ENCODE measurements around the gene LIAS. TPM values are rescaled to one million over a fixed set of nuclear protein-coding genes. Genes with fewer than 3 reads are reported as not detected.

The LIAS gene
- total and polyA plus RNA-seq, 2 donors (not counting 1 experiment from before 2014, with no cell fraction given): 12.0 to 20.9 TPM

- no peak overlapping the region for H3K4me3 ChIP-seq (ENCODE audit: control extremely low read depth in 1 of 5, extremely low read depth in 1 of 5, insufficient read depth in 1 of 5, low read depth in 2 of 5, low read length in 4 of 5)
- H2AFZ ChIP-seq (ENCODE audit: insufficient read depth, low read depth, low read length, poor library complexity, severe bottlenecking): no peak overlapping the region
- no peak overlapping the region for H3K9ac ChIP-seq (ENCODE audit: low read length)
- Mint-ChIP-seq H3K27ac (no peak overlapping the region), H3K27me3 (no peaks in the 10 kb centered on the region), H3K4me3 (no peak overlapping the region), H3K4me1 (peaks cover 10% of the 10 kb centered on the region), H3K9me3 (ENCODE audit: insufficient read depth) (no peaks in the 10 kb centered on the region)
- H3K4me1 ChIP-seq (ENCODE audit: control insufficient read depth in 2 of 2, insufficient read depth in 2 of 2, low read length in 2 of 2): peaks cover 6% of the 10 kb centered on the region in 2 donors
- no peak overlapping the region for H3K4me2 ChIP-seq (replicated peaks; ENCODE audit: low read depth, low read length, poor library complexity, severe bottlenecking)
- no CpG with 5 or more reads among the region's 2 CpGs for WGBS (ENCODE audit: insufficient coverage)
- H3K27ac ChIP-seq (ENCODE audit: low read length in 2 of 2): no peak overlapping the region
- CTCF ChIA-PET: interaction anchor here (0.5 kb wide), 1 partner anchor 168 kb away, joined by 4 read pairs; no protein-coding TSS in a partner anchor
- ATAC-seq (ENCODE audit: low read depth): no peak
- peaks cover 7 to 12% of the 10 kb centered on the region in 2 experiments for H3K36me3 ChIP-seq (replicated peaks in 1 of 2; ENCODE audit: control extremely low read depth in 1 of 2, control insufficient read depth in 1 of 2, extremely low read depth in 1 of 2, insufficient read depth in 2 of 2, low read length in 1 of 2)
- POLR2A ChIA-PET: no interaction called here
- no peak for TF ChIP-seq EZH2 (IDR thresholded peaks at IDR 0.05; ENCODE audit: borderline replicate concordance, insufficient read depth, low read depth, low read length, poor library complexity, severe bottlenecking)
- TF ChIP-seq CTCF (IDR thresholded peaks at IDR 0.05): no peak
- no peak for DNase-seq
- H3K27me3 ChIP-seq (replicated peaks in 1 of 4; ENCODE audit: control extremely low read depth in 1 of 4, control insufficient read depth in 3 of 4, insufficient read depth in 4 of 4, low read length in 3 of 4): no peaks in the 10 kb centered on the region
- H4K20me1 ChIP-seq (ENCODE audit: control insufficient read depth, insufficient read depth, low read length, poor library complexity, severe bottlenecking): no peaks in the 10 kb centered on the region
- H3K9me3 ChIP-seq (ENCODE audit: control extremely low read depth in 1 of 3, control insufficient read depth in 2 of 3, insufficient read depth in 1 of 3, low read length in 2 of 3): no peaks in the 10 kb centered on the region
- intact Hi-C loops (cut with micrococcal nuclease): loop anchor here (5.0 to 10.0 kb wide), 2 partner anchors 380 to 862 kb away; no protein-coding TSS in a partner anchor
- peaks cover 22% of the 10 kb centered on the region for H3K79me2 ChIP-seq (ENCODE audit: control insufficient read depth, insufficient read depth, low read length)
Measured at GRCh38 chr4:39464886-39465501, 6.1 kb downstream of the LIAS start.

GRCh38 chr4:39466747-39467146, 7.9 kb downstream of the LIAS start:
- no peak overlapping the region for H3K4me3 ChIP-seq (ENCODE audit: control extremely low read depth in 1 of 5, extremely low read depth in 1 of 5, insufficient read depth in 1 of 5, low read depth in 2 of 5, low read length in 4 of 5)
- H3K4me1 Mint-ChIP-seq: peaks cover 9% of the 10 kb centered on the region
- ChIA-PET CTCF (interaction anchor here (0.6 to 1.9 kb wide), 7 partner anchors 10 to 1176 kb away, joined by 3 to 7 read pairs (median 4); partner anchors contain the start of genes PDS5A and SMIM14), POLR2A (no interaction called here)
- no peaks in the 10 kb centered on the region for H3K9me3 Mint-ChIP-seq (ENCODE audit: insufficient read depth)
- no peaks in the 10 kb centered on the region for H3K9me3 ChIP-seq (ENCODE audit: control extremely low read depth in 1 of 3, control insufficient read depth in 2 of 3, insufficient read depth in 1 of 3, low read length in 2 of 3)
- no CpG with 5 or more reads among the region's 4 CpGs for WGBS (ENCODE audit: insufficient coverage)
- no peak overlapping the region for H2AFZ ChIP-seq (ENCODE audit: insufficient read depth, low read depth, low read length, poor library complexity, severe bottlenecking)
- H3K27me3 ChIP-seq (replicated peaks in 1 of 4; ENCODE audit: control extremely low read depth in 1 of 4, control insufficient read depth in 3 of 4, insufficient read depth in 4 of 4, low read length in 3 of 4): no peaks in the 10 kb centered on the region
- no peak overlapping the region for H3K4me3 Mint-ChIP-seq
- no peak for ATAC-seq (ENCODE audit: low read depth)
- no peak for TF ChIP-seq EZH2 (IDR thresholded peaks at IDR 0.05; ENCODE audit: borderline replicate concordance, insufficient read depth, low read depth, low read length, poor library complexity, severe bottlenecking)
- TF ChIP-seq CTCF (IDR thresholded peaks at IDR 0.05): no peak
- H3K79me2 ChIP-seq (ENCODE audit: control insufficient read depth, insufficient read depth, low read length): peaks cover 12% of the 10 kb centered on the region
- H3K4me1 ChIP-seq (ENCODE audit: control insufficient read depth in 2 of 2, insufficient read depth in 2 of 2, low read length in 2 of 2): peaks cover 5 to 7% of the 10 kb centered on the region in 2 donors
- no peak for DNase-seq
- H3K9ac ChIP-seq (ENCODE audit: low read length): no peak overlapping the region
- no peaks in the 10 kb centered on the region for H4K20me1 ChIP-seq (ENCODE audit: control insufficient read depth, insufficient read depth, low read length, poor library complexity, severe bottlenecking)
- peaks cover 4 to 15% of the 10 kb centered on the region in 2 experiments for H3K36me3 ChIP-seq (replicated peaks in 1 of 2; ENCODE audit: control extremely low read depth in 1 of 2, control insufficient read depth in 1 of 2, extremely low read depth in 1 of 2, insufficient read depth in 2 of 2, low read length in 1 of 2)
- H3K27ac Mint-ChIP-seq: no peak overlapping the region
- no peaks in the 10 kb centered on the region for H3K27me3 Mint-ChIP-seq
- no peak overlapping the region for H3K4me2 ChIP-seq (replicated peaks; ENCODE audit: low read depth, low read length, poor library complexity, severe bottlenecking)
- intact Hi-C loops (cut with micrococcal nuclease): loop anchor here (5.0 to 10.0 kb wide), 2 partner anchors 378 to 861 kb away; no protein-coding TSS in a partner anchor
- no peak overlapping the region for H3K27ac ChIP-seq (ENCODE audit: low read length in 2 of 2)
